ENCODE measurements around the gene CNTNAP2.

The CNTNAP2 gene

DNA sequence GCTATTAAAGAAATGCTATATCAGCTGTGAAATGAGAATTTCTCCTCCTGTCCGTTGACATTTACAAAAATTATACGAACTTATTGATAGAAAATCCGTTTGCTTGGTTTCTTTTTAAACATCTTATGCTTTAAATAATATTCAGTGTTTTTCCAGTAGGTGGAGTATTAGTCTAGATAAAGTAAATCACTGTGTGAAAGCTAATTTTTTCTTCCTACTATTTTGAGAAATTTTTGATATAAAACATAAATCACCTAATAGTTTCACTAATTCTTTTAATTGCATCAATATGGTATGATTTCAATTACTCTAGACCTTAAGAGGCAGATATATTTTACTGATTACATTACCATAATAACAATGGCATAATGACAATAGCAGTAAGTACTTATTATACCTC, 2138.7 kb downstream of the CNTNAP2 start:
- Histone ChIP-seq H3K4me1 (ENCODE audit: control insufficient read depth, insufficient read depth, low read length) (no peaks in the 10 kb centered on the region), H3K27ac (ENCODE audit: extremely low read depth, low read depth, low read length) (no peak overlapping the region), H3K4me3 (ENCODE audit: low read depth, low read length) (no peak overlapping the region), H3K36me3 (ENCODE audit: control insufficient read depth in 2 of 2, insufficient read depth in 1 of 2, low read length in 2 of 2) (no peaks in the 10 kb centered on the region), H3K9me3 (ENCODE audit: control insufficient read depth, insufficient read depth, low read depth, low read length) (no peaks in the 10 kb centered on the region)
- ChIA-PET POLR2A (no interaction called here), CTCF (interaction anchor here (0.6 to 1.4 kb wide), 5 partner anchors 9 to 715 kb away, joined by 3 to 6 read pairs (median 4); no protein-coding TSS in a partner anchor)
- TF ChIP-seq ZNF677 (tag by site-specific recombination; IDR thresholded peaks at IDR 0.05) (no peak), ZNF311 (tag by site-specific recombination; IDR thresholded peaks at IDR 0.05; ENCODE audit: borderline replicate concordance) (no peak), ZBTB8A (tag by site-specific recombination; IDR thresholded peaks at IDR 0.05) (no peak), ZIC2 (tag by site-specific recombination; IDR thresholded peaks at IDR 0.05) (no peak), ZNF658 (tag by site-specific recombination; IDR thresholded peaks at IDR 0.05) (no peak), ZBTB20 (tag by site-specific recombination; IDR thresholded peaks at IDR 0.05) (no peak), ZNF530 (tag by site-specific recombination; IDR thresholded peaks at IDR 0.05; ENCODE audit: low read depth) (no peak), ZNF76 (tag by site-specific recombination; IDR thresholded peaks at IDR 0.05; ENCODE audit: borderline replicate concordance, low read depth) (no peak)
- TF ChIP-seq, protein P1, sequence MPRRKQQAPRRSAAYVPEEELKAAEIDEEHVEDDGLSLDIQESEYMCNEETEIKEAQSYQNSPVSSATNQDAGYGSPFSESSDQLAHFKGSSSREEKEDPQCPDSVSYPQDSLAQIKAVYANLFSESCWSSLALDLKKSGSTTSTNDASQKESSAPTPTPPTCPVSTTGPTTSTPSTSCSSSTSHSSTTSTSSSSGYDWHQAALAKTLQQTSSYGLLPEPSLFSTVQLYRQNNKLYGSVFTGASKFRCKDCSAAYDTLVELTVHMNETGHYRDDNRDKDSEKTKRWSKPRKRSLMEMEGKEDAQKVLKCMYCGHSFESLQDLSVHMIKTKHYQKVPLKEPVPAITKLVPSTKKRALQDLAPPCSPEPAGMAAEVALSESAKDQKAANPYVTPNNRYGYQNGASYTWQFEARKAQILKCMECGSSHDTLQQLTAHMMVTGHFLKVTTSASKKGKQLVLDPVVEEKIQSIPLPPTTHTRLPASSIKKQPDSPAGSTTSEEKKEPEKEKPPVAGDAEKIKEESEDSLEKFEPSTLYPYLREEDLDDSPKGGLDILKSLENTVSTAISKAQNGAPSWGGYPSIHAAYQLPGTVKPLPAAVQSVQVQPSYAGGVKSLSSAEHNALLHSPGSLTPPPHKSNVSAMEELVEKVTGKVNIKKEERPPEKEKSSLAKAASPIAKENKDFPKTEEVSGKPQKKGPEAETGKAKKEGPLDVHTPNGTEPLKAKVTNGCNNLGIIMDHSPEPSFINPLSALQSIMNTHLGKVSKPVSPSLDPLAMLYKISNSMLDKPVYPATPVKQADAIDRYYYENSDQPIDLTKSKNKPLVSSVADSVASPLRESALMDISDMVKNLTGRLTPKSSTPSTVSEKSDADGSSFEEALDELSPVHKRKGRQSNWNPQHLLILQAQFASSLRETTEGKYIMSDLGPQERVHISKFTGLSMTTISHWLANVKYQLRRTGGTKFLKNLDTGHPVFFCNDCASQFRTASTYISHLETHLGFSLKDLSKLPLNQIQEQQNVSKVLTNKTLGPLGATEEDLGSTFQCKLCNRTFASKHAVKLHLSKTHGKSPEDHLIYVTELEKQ (tag by site-specific recombination; IDR thresholded peaks at IDR 0.05; ENCODE audit: borderline replicate concordance): no peak

DNA sequence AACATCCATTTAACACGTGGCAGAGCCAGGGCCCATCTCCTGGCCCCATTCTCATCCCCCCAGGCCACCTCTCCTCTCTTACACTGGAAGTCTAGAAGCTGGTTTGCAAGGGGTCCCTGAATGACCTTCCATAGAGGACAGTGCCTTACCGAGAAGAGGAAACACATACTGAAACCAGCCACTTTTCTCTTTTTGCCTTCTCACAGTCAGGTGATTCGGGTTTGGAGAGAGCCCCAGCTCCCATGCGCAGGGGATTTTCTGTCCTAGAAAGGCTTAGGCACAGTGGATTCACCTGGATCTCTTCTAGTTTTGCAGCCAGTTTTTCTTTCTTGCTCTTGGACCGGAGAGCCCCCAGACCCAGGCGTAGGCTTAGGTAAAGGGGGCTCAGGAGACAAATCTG, 2139.8 kb downstream of the CNTNAP2 start:
- ChIA-PET CTCF (interaction anchor here (0.7 to 1.4 kb wide), 2 partner anchors 230 to 1009 kb away, joined by 3 to 4 read pairs; no protein-coding TSS in a partner anchor), POLR2A (no interaction called here)
- Histone ChIP-seq H3K9me3 (ENCODE audit: control insufficient read depth, insufficient read depth, low read depth, low read length) (no peaks in the 10 kb centered on the region), H3K4me1 (ENCODE audit: control insufficient read depth, insufficient read depth, low read length) (no peaks in the 10 kb centered on the region), H3K4me3 (ENCODE audit: low read depth, low read length) (no peak overlapping the region), H3K27ac (ENCODE audit: extremely low read depth, low read depth, low read length) (no peak overlapping the region), H3K36me3 (ENCODE audit: control insufficient read depth in 2 of 2, insufficient read depth in 1 of 2, low read length in 2 of 2) (no peaks in the 10 kb centered on the region)
- no peak for TF ChIP-seq ZNF670 (tag by site-specific recombination; IDR thresholded peaks at IDR 0.05; ENCODE audit: low read depth)
- TF ChIP-seq, protein P2, sequence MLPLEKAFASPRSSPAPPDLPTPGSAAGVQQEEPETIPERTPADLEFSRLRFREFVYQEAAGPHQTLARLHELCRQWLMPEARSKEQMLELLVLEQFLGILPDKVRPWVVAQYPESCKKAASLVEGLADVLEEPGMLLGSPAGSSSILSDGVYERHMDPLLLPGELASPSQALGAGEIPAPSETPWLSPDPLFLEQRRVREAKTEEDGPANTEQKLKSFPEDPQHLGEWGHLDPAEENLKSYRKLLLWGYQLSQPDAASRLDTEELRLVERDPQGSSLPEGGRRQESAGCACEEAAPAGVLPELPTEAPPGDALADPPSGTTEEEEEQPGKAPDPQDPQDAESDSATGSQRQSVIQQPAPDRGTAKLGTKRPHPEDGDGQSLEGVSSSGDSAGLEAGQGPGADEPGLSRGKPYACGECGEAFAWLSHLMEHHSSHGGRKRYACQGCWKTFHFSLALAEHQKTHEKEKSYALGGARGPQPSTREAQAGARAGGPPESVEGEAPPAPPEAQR (tag by site-specific recombination; IDR thresholded peaks at IDR 0.05): no peak
- no peak for TF ChIP-seq ZNF660 (tag by site-specific recombination; IDR thresholded peaks at IDR 0.05)
- TF ChIP-seq ZNF202 (tag by site-specific recombination; IDR thresholded peaks at IDR 0.05; ENCODE audit: borderline replicate concordance): no peak
- no peak for TF ChIP-seq MZF1 (tag by site-specific recombination; IDR thresholded peaks at IDR 0.05; ENCODE audit: borderline replicate concordance)
- no peak for TF ChIP-seq ZNF266 (tag by site-specific recombination; IDR thresholded peaks at IDR 0.05; ENCODE audit: low read depth)
- TF ChIP-seq ZXDB (tag by site-specific recombination; IDR thresholded peaks at IDR 0.05): no peak
- TF ChIP-seq SP3 (tag by site-specific recombination; IDR thresholded peaks at IDR 0.05): no peak
- TF ChIP-seq, protein P3, sequence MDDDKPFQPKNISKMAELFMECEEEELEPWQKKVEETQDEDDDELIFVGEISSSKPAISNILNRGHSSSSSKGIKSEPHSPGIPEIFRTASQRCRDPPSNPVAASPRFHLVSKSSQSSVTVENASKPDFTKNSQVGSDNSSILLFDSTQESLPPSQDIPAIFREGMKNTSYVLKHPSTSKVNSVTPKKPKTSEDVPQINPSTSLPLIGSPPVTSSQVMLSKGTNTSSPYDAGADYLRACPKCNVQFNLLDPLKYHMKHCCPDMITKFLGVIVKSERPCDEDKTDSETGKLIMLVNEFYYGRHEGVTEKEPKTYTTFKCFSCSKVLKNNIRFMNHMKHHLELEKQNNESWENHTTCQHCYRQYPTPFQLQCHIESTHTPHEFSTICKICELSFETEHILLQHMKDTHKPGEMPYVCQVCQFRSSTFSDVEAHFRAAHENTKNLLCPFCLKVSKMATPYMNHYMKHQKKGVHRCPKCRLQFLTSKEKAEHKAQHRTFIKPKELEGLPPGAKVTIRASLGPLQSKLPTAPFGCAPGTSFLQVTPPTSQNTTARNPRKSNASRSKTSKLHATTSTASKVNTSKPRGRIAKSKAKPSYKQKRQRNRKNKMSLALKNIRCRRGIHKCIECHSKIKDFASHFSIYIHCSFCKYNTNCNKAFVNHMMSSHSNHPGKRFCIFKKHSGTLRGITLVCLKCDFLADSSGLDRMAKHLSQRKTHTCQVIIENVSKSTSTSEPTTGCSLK (tag by site-specific recombination; IDR thresholded peaks at IDR 0.05): no peak
- TF ChIP-seq, protein P4, sequence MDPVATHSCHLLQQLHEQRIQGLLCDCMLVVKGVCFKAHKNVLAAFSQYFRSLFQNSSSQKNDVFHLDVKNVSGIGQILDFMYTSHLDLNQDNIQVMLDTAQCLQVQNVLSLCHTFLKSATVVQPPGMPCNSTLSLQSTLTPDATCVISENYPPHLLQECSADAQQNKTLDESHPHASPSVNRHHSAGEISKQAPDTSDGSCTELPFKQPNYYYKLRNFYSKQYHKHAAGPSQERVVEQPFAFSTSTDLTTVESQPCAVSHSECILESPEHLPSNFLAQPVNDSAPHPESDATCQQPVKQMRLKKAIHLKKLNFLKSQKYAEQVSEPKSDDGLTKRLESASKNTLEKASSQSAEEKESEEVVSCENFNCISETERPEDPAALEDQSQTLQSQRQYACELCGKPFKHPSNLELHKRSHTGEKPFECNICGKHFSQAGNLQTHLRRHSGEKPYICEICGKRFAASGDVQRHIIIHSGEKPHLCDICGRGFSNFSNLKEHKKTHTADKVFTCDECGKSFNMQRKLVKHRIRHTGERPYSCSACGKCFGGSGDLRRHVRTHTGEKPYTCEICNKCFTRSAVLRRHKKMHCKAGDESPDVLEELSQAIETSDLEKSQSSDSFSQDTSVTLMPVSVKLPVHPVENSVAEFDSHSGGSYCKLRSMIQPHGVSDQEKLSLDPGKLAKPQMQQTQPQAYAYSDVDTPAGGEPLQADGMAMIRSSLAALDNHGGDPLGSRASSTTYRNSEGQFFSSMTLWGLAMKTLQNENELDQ (tag by site-specific recombination; IDR thresholded peaks at IDR 0.05; ENCODE audit: low read depth): no peak
- TF ChIP-seq ZBTB21 (tag by site-specific recombination; IDR thresholded peaks at IDR 0.05): no peak
